Hepatocyte (in vitro differentiated cells): ENCODE measurements around the gene TLN1. TPM values are rescaled to one million over a fixed set of nuclear protein-coding genes. Genes with fewer than 3 reads are reported as not detected.

Experiments
- DNase-seq: peaks from one replicate; pipeline ENCODE4 v3.0.0-alpha.2; 2016; ENCODE audit warnings: low spot score
- H2AFZ ChIP-seq: fragments of 200-600 bp; sonication (generic); 2 replicates; pipeline ENCODE4 v1.6.0; 2016; ENCODE audit warnings: antibody characterized with exemption, mild to moderate bottlenecking
- H3K27ac ChIP-seq: fragments of 200-600 bp; sonication (generic); 2 replicates; pipeline ENCODE4 v1.5.1; 2016; ENCODE audit warnings: mild to moderate bottlenecking
- H3K27me3 ChIP-seq: fragments of 200-600 bp; sonication (generic); 2 replicates; pipeline ENCODE4 v1.6.1; 2016
- H3K36me3 ChIP-seq: fragments of 200-600 bp; sonication (generic); replicated peaks from 2 replicates; pipeline ENCODE4 v1.5.1; 2016; ENCODE audit warnings: low read depth; ENCODE audit not compliant: insufficient read depth
- H3K4me1 ChIP-seq: fragments of 200-600 bp; sonication (generic); 2 replicates; pipeline ENCODE4 v1.5.1; 2016; ENCODE audit warnings: mild to moderate bottlenecking, moderate library complexity; ENCODE audit not compliant: insufficient read depth
- H3K4me2 ChIP-seq: fragments of 200-600 bp; sonication (generic); 2 replicates; pipeline ENCODE4 v1.6.0; 2016
- H3K4me3 ChIP-seq: fragments of 200-600 bp; sonication (generic); 2 replicates; pipeline ENCODE4 v1.5.1; 2016; ENCODE audit warnings: mild to moderate bottlenecking
- H3K79me2 ChIP-seq: fragments of 200-600 bp; sonication (generic); 2 replicates; pipeline ENCODE4 v1.6.0; 2017; ENCODE audit warnings: mild to moderate bottlenecking
- H3K9me2 ChIP-seq: fragments of 200-600 bp; sonication (generic); replicated peaks from 2 replicates; pipeline ENCODE4 v1.6.0; 2017; ENCODE audit warnings: mild to moderate bottlenecking; ENCODE audit not compliant: insufficient read depth
- H3K9me3 ChIP-seq: fragments of 200-600 bp; sonication (generic); 2 replicates; pipeline ENCODE4 v1.5.1; 2016; ENCODE audit warnings: low read depth, mild to moderate bottlenecking
- H4K20me1 ChIP-seq: fragments of 200-600 bp; sonication (generic); 2 replicates; pipeline ENCODE4 v1.6.0; 2016; ENCODE audit warnings: mild to moderate bottlenecking; ENCODE audit not compliant: insufficient read depth, poor library complexity, severe bottlenecking
- CTCF ChIP-seq: fragments of 200-600 bp; sonication (generic); IDR thresholded peaks from 2 replicates; pipeline ENCODE4 v1.5.1; 2016; ENCODE audit warnings: antibody characterized with exemption, mild to moderate bottlenecking; ENCODE audit not compliant: poor library complexity
- EZH2 ChIP-seq: fragments of 200-600 bp; sonication (generic); IDR thresholded peaks from 2 replicates; pipeline ENCODE4 v1.6.1; 2016; ENCODE audit warnings: antibody characterized with exemption, mild to moderate bottlenecking, borderline replicate concordance
- EZH2phosphoT487 ChIP-seq: fragments of 200-600 bp; sonication (generic); IDR thresholded peaks from one replicate; pipeline ENCODE4 v1.6.1; 2018; ENCODE audit warnings: antibody characterized with exemption, mild to moderate bottlenecking, low read depth, moderate library complexity; ENCODE audit not compliant: unreplicated experiment, severe bottlenecking
- WGBS: methylation state at CpG from one replicate; pipeline ENCODE4 v1.1.6; 2016; ENCODE audit warnings: low lambda C conversion rate; ENCODE audit errors: missing lambda C conversion rate; 5-methylcytosine and 5-hydroxymethylcytosine counted together
- polyA plus RNA-seq: library from polyadenylated mRNA; unstranded; fragments of >200 nt; fragmentation: Nextera tagmentation; extraction: Ambion mirVana; gene quantifications from 2 replicates; pipeline ENCODE4 v1.2.1, GENCODE V29; 2016
- total RNA-seq: library from RNA; depleted of rRNA; stranded (reverse); fragments of >200 nt; gene quantifications from 2 replicates; pipeline ENCODE4 v1.2.3, GENCODE V29; 2014

The TLN1 gene
- total and polyA plus RNA-seq, 2 experiments from 2014 or later = 70.5 to 113 TPM

- H3K9me2 ChIP-seq = no peaks in the 10 kb centered on the region
- H3K4me2 ChIP-seq = peak overlapping the region; percentile 4
- WGBS = 45% methylated on average over 4 of the region's 4 CpGs
- H3K79me2 ChIP-seq = peaks cover 19% of the 10 kb centered on the region
- peaks cover 11% of the 10 kb centered on the region for H3K4me1 ChIP-seq
- no peak overlapping the region for H2AFZ ChIP-seq
- H3K9me3 ChIP-seq = no peaks in the 10 kb centered on the region
- peak overlapping the region; percentile 51 for H3K27ac ChIP-seq
- H3K27me3 ChIP-seq = no peaks in the 10 kb centered on the region
- H3K36me3 ChIP-seq = no peaks in the 10 kb centered on the region
- no peak overlapping the region for H3K4me3 ChIP-seq
- TF ChIP-seq EZH2 (no peak), CTCF (no peak), EZH2phosphoT487 (no peak)
- H4K20me1 ChIP-seq = no peaks in the 10 kb centered on the region
- no peak for DNase-seq
Observed at GRCh38 chr9:35771075-35771433, 39.1 kb upstream of the TLN1 start.

DNA sequence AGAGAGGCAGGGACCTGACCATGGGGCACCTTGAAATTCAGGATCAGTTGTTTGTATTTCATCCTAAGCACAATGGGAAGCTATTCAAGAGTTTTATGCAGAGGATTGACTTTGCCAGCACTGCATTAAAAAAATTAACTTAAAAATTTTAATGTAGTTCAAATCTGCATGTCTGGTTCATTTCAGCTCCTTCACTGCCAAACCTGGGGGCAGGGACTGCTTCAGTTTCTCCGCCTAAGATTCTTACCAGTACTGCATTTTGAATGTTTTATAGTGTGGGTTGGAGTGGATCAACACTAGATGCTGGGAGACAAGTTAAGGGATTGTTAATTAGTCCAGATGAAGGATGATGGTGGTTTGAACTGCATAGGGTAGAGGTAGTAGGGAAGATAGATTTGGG lies 37.8 kb upstream of the TLN1 start:
- H3K4me2 ChIP-seq = no peak overlapping the region
- peaks cover 23% of the 10 kb centered on the region for H3K79me2 ChIP-seq
- TF ChIP-seq CTCF (no peak), EZH2 (no peak), EZH2phosphoT487 (no peak)
- H4K20me1 ChIP-seq = no peaks in the 10 kb centered on the region
- H2AFZ ChIP-seq = no peak overlapping the region
- H3K4me3 ChIP-seq = no peak overlapping the region
- H3K4me1 ChIP-seq = peaks cover 11% of the 10 kb centered on the region
- H3K27ac ChIP-seq = no peak overlapping the region
- H3K9me3 ChIP-seq = no peaks in the 10 kb centered on the region
- no peaks in the 10 kb centered on the region for H3K36me3 ChIP-seq
- no peaks in the 10 kb centered on the region for H3K27me3 ChIP-seq
- no peak for DNase-seq
- 89% methylated on average over 1 of the region's 1 CpG for WGBS
- H3K9me2 ChIP-seq = no peaks in the 10 kb centered on the region

DNA sequence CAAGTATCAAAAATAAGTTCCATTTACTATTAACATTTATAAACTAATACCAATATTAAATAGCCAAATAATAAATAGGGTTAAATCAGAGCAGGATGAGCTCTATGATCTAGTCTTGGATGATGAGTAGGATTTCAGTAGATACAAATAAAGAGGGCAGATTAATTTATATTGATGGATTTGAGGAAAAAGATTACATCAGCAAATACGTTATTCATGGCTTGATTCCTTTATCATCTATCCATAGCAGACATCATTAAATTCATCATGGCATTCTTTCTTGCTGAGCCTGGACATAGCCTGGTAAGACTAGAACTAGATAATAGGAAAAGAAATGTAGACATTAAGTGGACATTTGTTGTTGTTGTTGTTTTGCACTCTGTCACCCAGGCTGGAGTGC lies 35.5 kb upstream of the TLN1 start:
- peaks cover 11% of the 10 kb centered on the region for H3K4me1 ChIP-seq
- no peak for TF ChIP-seq EZH2phosphoT487
- TF ChIP-seq EZH2 = no peak
- no peak for TF ChIP-seq CTCF
- H2AFZ ChIP-seq = no peak overlapping the region
- H3K27ac ChIP-seq = no peak overlapping the region
- no peak overlapping the region for H3K4me3 ChIP-seq
- H4K20me1 ChIP-seq = no peaks in the 10 kb centered on the region
- no peaks in the 10 kb centered on the region for H3K9me3 ChIP-seq
- no peak overlapping the region for H3K4me2 ChIP-seq
- H3K9me2 ChIP-seq = no peaks in the 10 kb centered on the region
- DNase-seq = no peak
- peaks cover 27% of the 10 kb centered on the region for H3K79me2 ChIP-seq
- no peaks in the 10 kb centered on the region for H3K36me3 ChIP-seq
- H3K27me3 ChIP-seq = no peaks in the 10 kb centered on the region
- WGBS = 100% methylated on average over 1 of the region's 1 CpG

- H3K9me3 ChIP-seq = no peaks in the 10 kb centered on the region
- no peak overlapping the region for H3K27ac ChIP-seq
- no peaks in the 10 kb centered on the region for H4K20me1 ChIP-seq
- H3K27me3 ChIP-seq = no peaks in the 10 kb centered on the region
- 87% methylated on average over 2 of the region's 2 CpGs for WGBS
- no peak for DNase-seq
- H3K79me2 ChIP-seq = peaks cover 32% of the 10 kb centered on the region
- H3K36me3 ChIP-seq = no peaks in the 10 kb centered on the region
- peaks cover 11% of the 10 kb centered on the region for H3K4me1 ChIP-seq
- TF ChIP-seq EZH2phosphoT487 (no peak), EZH2 (no peak), CTCF (no peak)
- no peak overlapping the region for H3K4me2 ChIP-seq
- H2AFZ ChIP-seq = no peak overlapping the region
- H3K9me2 ChIP-seq = no peaks in the 10 kb centered on the region
- H3K4me3 ChIP-seq = no peak overlapping the region
Observed at GRCh38 chr9:35766997-35767396, 35.0 kb upstream of the TLN1 start.
